HG02759 (cell line): ENCODE measurements around the gene KLK10.

ENCODE experiments used
- ATAC-seq: cut with Tn5 transposase; IDR thresholded peaks from one replicate; pipeline ENCODE4 v1.9.1; 2021; ENCODE audit warnings: mild to moderate bottlenecking, moderate library complexity; ENCODE audit not compliant: unreplicated experiment

The KLK10 gene

GRCh38 chr19:51026554-51026831 lies 7.0 kb upstream of the KLK10 start, which contains the start of gene KLK11:
Gene KLK11, minus strand, starts transcription at chr19:51026616. Its CDS starts 985 bp downstream, at chr19:51025631.
- ATAC-seq: no peak

- no peak for ATAC-seq
Measured at GRCh38 chr19:51025809-51026553, 6.5 kb upstream of the KLK10 start.

GRCh38 chr19:51025401-51025800 lies 5.9 kb upstream of the KLK10 start:
- no peak for ATAC-seq

- no peak for ATAC-seq
Measured at GRCh38 chr19:51024924-51025323, 5.4 kb upstream of the KLK10 start.

- no peak for ATAC-seq
Measured at GRCh38 chr19:51023946-51024345, 4.4 kb upstream of the KLK10 start.

- ATAC-seq: no peak
Measured at GRCh38 chr19:51022526-51022925, 3.0 kb upstream of the KLK10 start.

- no peak for ATAC-seq
Measured at GRCh38 chr19:51020988-51021651, 1.6 kb upstream of the KLK10 start.

GRCh38 chr19:51018745-51019543 lies 565 bp downstream of the KLK10 start:
- no peak for ATAC-seq

GRCh38 chr19:51016798-51017683 lies 2.5 kb downstream of the KLK10 start:
- ATAC-seq: no peak

GRCh38 chr19:51015691-51016267 lies 3.7 kb downstream of the KLK10 start:
- no peak for ATAC-seq

GRCh38 chr19:51014242-51014641 lies 5.3 kb downstream of the KLK10 start:
- ATAC-seq: no peak

GRCh38 chr19:51012661-51013190 lies 6.8 kb downstream of the KLK10 start:
- no peak for ATAC-seq

GRCh38 chr19:51010066-51010795 lies 9.3 kb downstream of the KLK10 start:
- ATAC-seq: no peak

GRCh38 chr19:51009061-51009891 lies 10.2 kb downstream of the KLK10 start:
- ATAC-seq: no peak

- no peak for ATAC-seq
Measured at GRCh38 chr19:51007488-51007887, 12.0 kb downstream of the KLK10 start.

- ATAC-seq: no peak
Measured at GRCh38 chr19:51006406-51006805, 13.1 kb downstream of the KLK10 start.

GRCh38 chr19:51005248-51005647 lies 14.3 kb downstream of the KLK10 start:
- no peak for ATAC-seq

- no peak for ATAC-seq
Measured at GRCh38 chr19:51003316-51003715, 16.2 kb downstream of the KLK10 start.
